ENCODE measurements around the gene MTNR1B.

Gene MTNR1B

DNA sequence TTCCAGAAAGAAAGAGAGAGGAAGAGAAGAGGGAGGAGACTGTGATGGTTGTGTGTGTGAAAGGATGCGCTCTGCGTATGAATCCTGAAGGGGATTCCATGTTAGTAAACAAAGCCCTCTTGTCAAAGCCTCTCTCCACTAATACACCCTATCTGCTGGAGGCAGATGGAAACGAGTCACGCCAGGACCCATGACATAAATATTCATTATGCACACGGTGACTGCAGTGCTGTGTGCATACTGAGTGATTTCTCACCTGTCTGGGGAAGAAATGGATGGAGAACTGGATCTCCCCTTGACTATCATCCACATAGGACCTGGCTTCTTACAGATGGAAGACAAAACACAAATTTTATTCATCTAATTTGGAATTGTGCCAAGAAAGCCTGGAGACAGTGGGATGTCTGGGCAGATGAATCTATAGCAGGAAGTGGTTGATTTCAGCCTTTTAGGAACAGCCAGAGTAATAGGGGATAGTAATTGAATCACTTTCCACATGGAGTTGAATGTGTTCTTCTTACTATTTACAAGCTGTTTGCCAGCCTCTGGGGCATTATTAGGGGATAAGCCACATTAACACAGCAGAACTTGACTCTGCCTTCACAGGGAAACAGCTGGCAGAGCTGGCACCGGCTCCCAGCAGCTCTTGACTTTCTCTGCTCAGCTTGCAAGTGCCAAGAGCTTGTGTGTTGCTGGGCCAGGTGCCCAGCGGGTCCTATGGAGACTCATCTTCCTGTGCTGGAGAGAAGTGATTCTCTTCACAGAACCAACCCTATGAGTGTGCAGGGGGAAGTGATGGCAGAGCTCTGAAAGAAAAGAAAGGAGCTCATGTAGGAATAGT, 9.0 kb downstream of the MTNR1B start:
- DNase-seq, result no peak

DNA sequence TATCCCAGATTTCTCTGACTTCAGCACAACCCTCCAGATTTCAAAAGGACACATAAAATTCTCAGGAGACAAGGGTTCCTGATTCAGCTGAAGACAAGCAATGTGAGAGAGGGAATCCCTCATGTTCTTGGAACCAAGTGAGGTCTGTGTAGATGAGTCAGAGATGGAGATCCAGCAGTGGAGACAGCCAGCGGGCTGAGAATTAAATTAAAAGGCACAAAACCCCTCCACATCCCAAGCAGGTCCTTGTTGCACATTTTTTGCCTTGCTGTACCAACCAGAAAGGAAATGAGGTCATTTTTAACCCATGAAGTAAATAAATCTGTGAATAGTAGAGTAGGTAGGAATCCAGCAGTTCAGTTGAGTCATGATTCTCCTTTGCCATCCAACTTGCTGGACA, 9.7 kb downstream of the MTNR1B start:
- DNase-seq, result no peak

DNA sequence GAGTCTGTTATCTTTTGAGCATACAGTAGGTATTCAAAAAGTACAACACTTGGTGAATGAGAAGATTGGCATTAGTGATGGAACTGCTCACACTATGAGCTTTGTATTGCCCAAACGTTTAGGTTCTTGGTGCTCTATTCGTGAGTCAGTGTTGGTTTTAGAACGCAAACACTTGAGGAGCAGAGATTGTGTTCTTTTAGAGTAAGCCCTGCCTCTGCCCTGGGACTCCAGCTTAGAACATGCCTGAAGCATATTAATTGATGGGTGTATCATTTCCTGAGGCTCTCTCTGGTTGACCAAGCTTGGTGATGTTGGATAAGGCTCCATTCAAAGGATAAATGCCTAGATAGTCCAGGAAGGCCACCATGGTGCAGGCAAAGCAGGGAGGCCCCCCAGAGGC, 10.9 kb downstream of the MTNR1B start:
- no peak for DNase-seq

DNA sequence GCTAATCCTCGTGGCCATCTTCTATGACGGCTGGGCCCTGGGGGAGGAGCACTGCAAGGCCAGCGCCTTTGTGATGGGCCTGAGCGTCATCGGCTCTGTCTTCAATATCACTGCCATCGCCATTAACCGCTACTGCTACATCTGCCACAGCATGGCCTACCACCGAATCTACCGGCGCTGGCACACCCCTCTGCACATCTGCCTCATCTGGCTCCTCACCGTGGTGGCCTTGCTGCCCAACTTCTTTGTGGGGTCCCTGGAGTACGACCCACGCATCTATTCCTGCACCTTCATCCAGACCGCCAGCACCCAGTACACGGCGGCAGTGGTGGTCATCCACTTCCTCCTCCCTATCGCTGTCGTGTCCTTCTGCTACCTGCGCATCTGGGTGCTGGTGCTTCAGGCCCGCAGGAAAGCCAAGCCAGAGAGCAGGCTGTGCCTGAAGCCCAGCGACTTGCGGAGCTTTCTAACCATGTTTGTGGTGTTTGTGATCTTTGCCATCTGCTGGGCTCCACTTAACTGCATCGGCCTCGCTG, 12.1 kb downstream of the MTNR1B start:
- no peak for DNase-seq

DNA sequence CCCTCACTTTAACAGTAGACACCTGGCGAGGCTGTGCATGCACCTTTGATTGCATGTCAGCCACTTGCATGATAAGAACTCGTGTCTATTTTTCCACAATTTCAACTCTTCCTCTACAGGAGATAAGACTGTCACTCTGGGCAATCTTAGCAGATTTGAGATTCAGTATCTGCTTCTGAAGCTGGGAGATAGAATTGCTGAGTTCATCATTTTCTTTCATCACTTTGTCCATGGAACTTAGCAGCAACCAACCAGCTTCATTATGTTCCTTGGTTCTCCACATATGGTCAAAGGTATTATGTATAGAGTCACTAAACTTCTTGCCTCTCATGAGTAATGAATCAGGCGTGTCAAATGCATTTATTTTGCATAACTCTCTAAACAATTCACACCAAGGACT, 17.1 kb downstream of the MTNR1B start:
- no peak for DNase-seq

DNA sequence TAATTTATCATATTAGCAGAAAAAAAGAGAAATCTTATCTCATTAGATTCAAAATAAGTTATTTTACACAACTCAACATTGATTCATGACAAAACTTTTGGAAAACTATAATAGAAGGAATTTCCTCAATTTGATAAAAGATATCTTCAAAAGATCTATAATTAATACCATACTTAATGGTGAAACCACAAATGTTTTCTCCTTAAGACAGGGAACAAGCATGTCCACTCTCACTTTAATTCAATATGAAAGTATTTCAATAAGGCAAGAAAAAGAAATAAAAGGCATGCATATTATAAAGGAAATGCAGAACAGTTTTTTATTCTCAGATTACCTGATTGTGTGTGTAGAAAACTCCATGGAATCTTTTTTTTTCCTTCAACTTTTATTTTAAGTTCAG, 23.6 kb downstream of the MTNR1B start:
- DNase-seq, result no peak

DNA sequence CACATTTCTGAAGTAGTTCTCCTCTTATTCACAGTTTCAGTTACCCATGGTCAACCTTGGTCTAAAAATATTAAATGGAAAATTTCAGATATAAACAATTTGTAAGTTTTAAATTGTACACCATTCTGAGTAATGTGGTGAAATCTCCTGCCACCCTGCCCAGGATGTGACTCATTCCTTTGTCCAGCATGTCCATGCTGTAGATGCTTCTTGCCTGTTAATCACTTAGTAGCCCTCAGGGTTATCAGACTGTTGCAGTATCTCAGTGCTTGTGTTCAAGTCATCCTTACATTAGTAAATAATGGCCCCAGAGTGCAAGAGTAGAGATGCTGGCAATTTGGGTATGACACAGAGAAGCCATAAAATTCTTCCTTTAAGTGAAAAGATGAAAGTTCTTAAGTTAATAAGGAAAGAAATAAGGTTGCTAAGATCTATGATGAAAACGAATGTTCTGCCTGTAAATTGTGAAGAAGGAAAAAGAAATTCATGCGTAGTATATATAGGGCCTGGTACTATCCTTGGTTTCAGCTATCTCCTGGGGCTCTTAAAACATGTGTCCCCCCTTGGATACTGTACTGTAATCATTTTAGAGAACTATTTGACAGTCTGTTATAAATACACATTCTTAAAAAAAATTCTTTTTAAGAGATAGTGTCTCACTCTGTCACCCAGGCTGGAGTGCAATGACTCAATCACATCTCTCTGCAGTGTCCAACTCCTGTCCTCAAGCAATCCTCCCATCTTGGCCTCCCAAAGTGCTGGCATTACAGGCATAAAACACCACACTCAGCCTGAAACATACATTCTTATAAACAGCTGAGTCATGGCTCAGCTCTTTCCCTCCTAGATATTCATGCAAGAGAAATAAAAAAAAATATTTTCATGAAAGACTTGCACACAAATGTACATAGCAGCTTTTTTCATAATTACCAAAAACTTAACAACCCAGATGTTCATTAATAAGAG, 31.3 kb downstream of the MTNR1B start:
- DNase-seq, result no peak

DNA sequence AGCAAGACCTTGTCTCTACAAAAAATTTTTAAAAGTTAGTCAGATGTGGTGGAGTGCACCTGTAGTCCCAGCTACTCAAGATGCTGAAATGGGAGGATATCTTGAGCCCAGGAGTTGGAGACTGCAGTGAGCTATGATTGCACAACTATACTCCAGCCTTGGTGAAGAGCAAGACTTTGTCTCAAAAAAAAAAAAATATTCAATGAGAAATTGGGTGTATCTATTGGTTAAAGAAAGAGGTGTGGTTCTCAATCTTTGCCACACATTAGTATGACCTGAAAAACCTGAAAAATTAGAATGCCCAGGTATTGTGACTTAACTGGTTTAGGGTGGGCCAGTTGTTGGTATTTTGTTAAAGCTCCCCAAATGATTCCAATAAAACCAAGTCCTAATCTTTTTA, 32.4 kb downstream of the MTNR1B start:
- DNase-seq, result no peak

DNA sequence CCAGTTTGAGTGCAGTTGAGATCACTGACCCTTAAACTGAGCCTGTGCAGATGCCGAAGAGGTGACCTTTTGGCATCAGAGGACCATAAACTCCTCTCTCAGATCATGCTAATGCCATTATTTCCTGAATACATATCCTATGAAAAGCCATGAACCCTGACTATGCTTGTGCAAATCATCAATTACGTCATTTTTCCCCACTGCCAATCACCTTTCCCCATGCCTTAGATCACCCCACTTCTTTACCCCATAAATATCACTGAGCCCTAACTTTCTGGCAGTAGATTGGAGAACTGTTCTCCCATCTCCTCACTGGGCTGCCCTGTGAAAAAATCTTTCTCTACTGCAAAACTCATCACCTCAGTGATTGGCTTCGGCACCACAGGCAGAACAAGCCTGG, 32.9 kb downstream of the MTNR1B start:
- DNase-seq, result no peak

DNA sequence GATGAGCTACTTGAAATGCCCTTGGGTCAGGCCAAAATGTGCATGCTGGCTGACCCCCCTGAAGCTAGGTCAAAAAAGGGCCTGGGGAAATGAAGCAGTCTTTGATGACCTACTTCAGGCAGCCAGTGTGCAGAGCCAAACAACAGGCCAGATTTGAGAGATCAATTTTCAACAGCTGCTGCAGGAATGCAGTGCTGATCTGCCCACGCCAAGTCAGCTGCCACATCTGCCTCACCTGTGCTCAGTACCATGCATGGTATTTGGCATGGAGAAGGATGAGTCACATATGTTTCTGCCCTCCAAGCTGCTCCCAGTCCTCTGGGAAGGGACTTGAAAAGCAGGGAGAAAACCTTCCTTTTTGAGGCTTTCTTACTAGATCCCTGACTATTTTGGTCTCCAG, 35.8 kb downstream of the MTNR1B start:
- DNase-seq, result no peak

DNA sequence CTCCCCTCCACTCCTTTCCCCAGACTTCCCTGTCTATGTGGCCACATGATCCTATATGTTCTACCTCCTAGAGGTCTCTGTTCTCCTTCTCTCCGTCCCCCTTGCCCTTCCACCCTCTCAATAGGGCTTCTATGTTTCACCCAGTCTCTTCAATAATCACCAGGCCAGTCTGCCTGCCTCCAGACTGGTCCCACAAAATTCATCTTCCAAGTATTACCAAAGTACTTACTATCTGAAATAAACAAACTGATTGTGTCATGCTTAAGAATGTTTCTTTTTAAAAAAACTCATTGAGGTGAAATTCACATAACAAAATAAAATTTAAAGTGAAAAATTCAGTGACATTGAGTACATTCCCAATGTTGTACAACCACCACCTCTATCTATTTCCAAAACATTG, 44.2 kb downstream of the MTNR1B start:
- no peak for DNase-seq

DNA sequence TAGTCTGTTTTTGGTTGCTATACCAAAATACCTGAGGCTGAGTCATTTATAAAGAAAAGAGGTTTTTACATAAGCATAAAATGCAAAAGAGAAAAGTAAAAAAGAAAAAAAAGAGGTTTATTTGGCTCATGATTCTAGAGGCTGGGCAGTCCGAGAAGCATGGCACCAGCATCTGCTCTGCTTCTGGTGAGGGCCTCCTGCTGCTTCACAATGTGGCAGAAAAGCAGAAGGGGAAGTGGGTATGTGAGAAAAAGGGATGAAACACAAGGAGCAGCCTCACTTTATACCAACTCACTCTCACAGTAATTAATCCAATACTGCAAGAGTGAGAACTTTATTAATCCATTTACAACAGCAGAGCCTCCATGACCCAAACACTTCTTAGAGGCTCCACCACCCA, 47.1 kb downstream of the MTNR1B start:
- DNase-seq, result no peak

DNA sequence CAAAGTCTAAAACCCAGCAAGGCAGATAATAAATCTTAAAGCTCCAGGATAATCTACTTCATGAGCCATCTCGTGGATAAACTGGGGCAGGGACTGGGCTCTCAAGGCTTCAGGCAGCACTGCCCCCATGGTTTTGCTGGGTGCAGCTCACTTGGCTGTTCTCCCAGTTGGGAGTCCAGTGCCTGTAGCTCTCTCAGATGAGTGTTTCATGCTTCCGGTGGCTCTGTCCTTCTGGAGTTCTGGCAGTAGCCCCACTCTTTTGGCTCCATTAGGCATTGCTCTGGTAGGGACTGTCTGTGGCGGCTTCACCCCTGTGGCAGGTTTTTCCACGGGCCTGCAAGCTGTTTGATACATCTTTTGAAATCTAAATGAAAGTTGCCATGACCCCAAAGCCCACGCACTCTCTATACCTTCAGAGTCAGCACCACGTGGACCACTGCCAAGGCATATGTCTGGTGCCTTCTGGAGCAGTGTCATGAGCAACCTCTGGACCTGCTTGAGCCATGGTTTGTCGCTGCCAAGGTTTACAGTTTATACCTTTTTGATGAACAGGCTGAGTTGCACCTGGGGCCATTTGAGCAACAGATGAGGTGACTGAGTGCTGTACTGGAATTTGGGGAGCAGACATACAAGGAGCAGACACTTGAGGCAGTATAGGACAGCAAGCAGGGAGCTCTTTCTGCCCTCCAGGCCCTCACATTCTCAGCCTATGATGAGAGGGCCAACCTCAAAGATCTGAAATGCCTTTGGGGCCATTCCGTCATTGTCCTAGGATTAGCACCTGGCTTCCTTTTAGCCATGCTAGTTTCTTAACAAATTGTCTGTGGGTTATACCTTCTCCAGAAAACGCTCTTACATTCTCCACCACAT, 48.6 kb downstream of the MTNR1B start:
- DNase-seq, result no peak

DNA sequence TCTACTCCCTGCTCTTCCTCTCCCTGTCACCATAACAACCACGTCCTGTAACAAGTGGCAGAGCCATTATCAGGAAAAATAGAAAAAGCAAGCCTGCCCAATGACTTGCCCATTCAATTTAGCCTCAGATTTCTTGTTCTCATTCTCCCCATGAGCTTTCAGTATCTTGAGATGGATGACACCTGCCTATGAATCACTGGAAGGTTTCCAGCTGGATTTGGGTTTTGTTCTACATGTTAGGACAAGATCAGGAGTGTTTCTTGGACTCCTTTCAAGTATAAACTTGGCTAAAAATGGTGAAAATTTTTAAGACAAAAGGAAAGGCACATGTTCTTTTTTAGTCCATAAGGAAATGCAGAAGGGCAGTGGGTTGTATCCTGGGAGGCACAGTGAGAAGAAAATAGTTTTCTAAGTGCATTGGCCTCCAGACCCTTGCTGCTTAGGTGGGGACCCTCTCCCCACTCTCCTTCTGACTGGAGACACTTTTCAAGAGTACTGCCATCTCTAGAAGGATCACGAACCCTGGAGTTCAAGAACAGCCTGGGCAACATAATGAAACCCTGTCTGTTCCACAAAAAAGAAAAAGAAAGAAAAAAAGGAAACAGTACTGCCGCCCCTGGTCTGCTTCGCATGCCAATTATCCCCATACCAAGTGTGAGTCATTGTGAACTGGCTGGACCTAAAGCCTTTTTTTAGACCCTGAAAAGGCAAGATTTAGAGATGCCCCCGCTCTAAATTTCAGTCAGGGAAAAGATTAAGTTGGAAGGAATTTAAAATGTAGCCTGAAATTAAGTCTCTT, 51.0 kb downstream of the MTNR1B start:
- DNase-seq, result no peak

DNA sequence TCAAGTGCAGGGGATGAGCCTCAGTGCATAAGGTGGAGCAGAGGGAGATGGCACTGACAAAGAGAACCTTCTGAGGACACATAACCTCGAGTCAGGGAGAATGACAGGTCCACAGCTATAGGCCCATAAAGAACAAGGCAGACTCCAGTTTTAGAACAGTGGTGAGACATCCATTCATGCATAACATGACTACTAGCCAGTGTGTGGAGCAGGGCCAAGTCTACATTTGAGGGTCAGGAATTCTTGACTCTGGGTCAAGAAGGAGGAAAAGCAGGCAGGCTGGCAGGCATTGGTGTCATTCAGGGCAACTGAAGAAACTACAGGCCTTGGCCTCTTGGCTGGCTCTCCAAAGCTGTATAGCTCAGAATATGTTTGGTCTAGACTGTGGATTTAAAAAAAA, 54.9 kb downstream of the MTNR1B start:
- DNase-seq, result no peak

DNA sequence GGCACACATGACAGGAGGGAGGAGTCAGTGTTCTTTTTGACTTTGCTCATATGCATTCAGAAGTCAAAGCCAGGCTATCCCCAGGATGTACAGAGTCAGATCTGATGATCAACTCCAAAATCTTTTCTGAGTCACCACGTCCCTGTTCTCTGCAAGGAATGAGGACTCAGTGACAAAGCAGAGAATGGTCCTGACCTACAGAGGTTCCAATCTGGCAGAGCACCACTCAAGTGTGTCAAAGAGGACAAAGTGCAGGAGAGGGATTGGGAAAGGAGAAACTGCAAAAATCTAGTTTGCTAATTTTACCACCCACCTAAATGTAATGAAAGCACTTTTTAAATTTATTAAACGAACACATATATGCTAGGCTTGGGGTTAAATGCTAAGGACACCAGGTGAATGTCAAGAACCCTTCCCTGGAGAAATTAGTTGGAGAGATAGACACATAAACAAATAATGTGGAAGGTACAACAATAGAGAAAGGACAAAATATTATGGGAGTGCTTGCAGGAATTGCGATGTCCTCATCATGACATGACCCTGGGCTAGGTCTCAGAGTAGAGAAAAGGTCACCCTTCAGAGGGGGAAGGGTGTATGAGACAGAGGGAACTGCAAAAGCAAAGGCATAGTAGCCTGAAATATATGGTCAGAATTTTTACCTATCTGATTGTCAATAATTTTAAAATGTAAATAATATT, 56.3 kb downstream of the MTNR1B start:
- DNase-seq, result no peak

DNA sequence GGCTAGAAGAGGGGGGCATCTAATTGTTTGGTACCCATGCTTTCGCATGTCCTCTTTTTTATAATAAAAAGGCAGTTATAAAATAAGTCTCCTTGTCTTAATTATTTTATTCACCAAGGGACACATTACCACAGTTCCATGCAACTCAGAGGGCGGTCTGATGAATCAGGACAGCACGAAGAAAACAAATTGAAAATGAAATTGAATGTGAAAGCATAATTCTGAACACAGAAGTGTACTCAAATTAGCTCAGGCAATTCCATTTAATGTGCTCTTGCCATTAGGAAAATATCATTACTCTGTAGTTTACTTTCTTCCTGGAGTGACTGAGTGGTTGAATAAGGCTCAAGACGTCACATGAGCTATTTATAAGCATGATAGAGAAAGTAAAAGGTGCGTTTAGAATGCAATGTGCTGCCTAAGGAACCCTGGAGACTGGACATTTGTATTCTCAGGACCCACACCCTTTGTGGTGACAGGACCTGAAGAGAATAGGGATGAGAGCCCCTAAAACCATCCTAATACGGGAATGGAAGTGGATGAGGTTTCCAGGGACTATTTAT, 59.6 kb downstream of the MTNR1B start:
- DNase-seq, result no peak

DNA sequence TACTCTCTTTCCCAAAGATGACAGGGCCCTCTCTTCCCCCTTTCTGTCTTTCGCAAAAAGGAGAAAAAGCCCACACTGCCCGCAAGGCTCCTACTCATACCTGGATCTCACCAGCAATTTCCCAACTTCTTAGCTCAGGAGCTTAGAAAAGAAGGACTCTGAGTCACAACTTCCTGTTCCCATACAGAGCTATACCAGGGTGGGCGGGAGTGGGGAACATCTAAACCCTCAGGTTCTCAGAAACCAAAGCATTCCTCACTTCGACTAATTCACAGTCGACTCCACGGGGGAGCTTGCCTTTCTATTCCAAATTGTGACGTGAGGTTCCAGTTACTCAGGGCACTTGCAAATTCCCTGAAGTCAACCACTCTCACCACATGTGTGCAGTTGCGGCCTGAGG, 61.9 kb downstream of the MTNR1B start:
- DNase-seq, result no peak
